Psoas muscle (tissue), 8 donors: ENCODE results near the gene KRT13. TPM values are rescaled to one million over a fixed set of nuclear protein-coding genes. Genes with fewer than 3 reads are reported as not detected.
A peak's percentile ranks its signal among the peaks of the same experiment; 100 is the strongest.

Source experiments
- ATAC-seq, 4 donors: fragments of 200-7000 bp; cut with Tn5 transposase; one replicate each; pipeline ENCODE4 v1.9.1; 2020; ENCODE audit warnings: moderate library complexity in 3 of 4, mild to moderate bottlenecking in 2 of 4
- DNase-seq, 2 donors: peaks; one replicate each; pipeline ENCODE4 v3.0.0-alpha.2; 2020
- H3K27ac ChIP-seq: fragments of 200-600 bp; one replicate; pipeline ENCODE4 v1.8.0; 2022
- H3K27me3 ChIP-seq, 3 donors: fragments of 200-600 bp in 1 of 3; one replicate each; pipeline versions ENCODE4 v1.6.1 to v1.8.0; 2013 to 2022; ENCODE audit warnings: low read length in 2 of 3, mild to moderate bottlenecking in 2 of 3, moderate library complexity in 1 of 3; ENCODE audit not compliant: insufficient read depth in 3 of 3
- H3K36me3 ChIP-seq, 2 donors: fragments of 200-600 bp in 1 of 2; one replicate each; pipeline versions ENCODE4 v1.6.1 to v1.8.0; 2013 to 2022; ENCODE audit warnings: low read depth in 1 of 2, mild to moderate bottlenecking in 1 of 2, moderate library complexity in 1 of 2; ENCODE audit not compliant: insufficient read depth in 1 of 2
- H3K4me1 ChIP-seq: fragments of 200-600 bp; one replicate; pipeline ENCODE4 v1.8.0; 2022
- H3K4me3 ChIP-seq: fragments of 200-600 bp; one replicate; pipeline ENCODE4 v1.8.0; 2022; ENCODE audit warnings: mild to moderate bottlenecking
- H3K9me3 ChIP-seq: fragments of 200-600 bp; one replicate; pipeline ENCODE4 v1.8.0; 2022
- WGBS, 3 donors: extraction: QIAGEN DNeasy Blood & Tissue Kit; methylation state at CpG; one replicate each; pipeline versions ENCODE4 v1.1.6 to v1.1.7; 2013; 5-methylcytosine and 5-hydroxymethylcytosine counted together
- intact Hi-C, 2 donors: fragments of 100-400 bp; cut with DNase I; formaldehyde crosslinking; loops; one replicate each; pipeline versions ENCODE4 v1.11.0 to v1.14.2; 2022
- polyA plus RNA-seq, 3 donors: library from polyadenylated mRNA; stranded (reverse); fragments of 200-250 nt; gene quantifications; one replicate each; pipeline ENCODE4 v1.2.3, GENCODE V29; 2013
- total RNA-seq, 4 donors: library from RNA; stranded (reverse); fragmentation: NEBNext Ultra II Directional in 2 of 4; extraction: Animal tissue kit (Norgen Biotek cat#: 25700) in 2 of 4; gene quantifications; one replicate each; pipeline versions ENCODE4 v1.2.1 to v1.2.4, GENCODE V29; 2021 to 2023
- TF ChIP-seq, protein P1 (sequence below): fragments of 200-600 bp; IDR thresholded peaks from one replicate; pipeline ENCODE4 v1.8.0; 2022; ENCODE audit warnings: antibody characterized with exemption
- donor health status: healthy with polysubstance abuse.
- donor health status: DM: no; HTN: no; CAD: no; lungs with moderate emphysema.
- donor health status: Bipolar disorder and iron deficiency.
- donor health status: healthy.
- donor health status: DM: yes; HTN: yes; CAD: no.
- donor health status: DM: no; HTN: no; CAD: no.
- donor health status: DM: no; HTN: no; CAD: no.
- donor health status: DM: yes; HTN: yes; CAD: no.

The KRT13 gene
- total and polyA plus RNA-seq, 7 donors = 0.13 to 3.3 (median 2.7) TPM; not detected in 2

DNA sequence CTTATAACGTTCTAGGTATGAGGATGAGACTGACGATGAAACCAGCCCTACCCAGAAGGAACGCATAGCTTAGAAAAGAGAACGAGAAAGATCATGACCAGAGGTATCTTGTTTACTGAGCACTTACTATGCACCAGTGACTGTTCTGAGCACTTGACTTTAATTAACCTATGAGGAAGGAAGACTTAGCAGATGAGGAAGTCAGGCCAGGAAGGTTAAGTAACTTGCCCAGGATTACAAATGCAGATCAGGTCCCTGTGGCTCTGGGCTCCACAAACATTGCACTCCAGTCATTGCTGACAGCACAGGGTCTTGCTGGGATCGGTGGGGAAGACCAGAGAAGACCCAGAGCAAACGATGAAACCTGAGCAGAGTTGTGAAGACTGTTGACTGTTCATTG, 7.1 kb downstream of the KRT13 start:
- no peaks in the 10 kb centered on the region for H3K4me1 ChIP-seq
- ATAC-seq (no peak), DNase-seq (no peak)
- no peak overlapping the region for H3K4me3 ChIP-seq
- no peaks in the 10 kb centered on the region for H3K9me3 ChIP-seq
- no peaks in the 10 kb centered on the region for H3K36me3 ChIP-seq
- TF ChIP-seq, protein P1, sequence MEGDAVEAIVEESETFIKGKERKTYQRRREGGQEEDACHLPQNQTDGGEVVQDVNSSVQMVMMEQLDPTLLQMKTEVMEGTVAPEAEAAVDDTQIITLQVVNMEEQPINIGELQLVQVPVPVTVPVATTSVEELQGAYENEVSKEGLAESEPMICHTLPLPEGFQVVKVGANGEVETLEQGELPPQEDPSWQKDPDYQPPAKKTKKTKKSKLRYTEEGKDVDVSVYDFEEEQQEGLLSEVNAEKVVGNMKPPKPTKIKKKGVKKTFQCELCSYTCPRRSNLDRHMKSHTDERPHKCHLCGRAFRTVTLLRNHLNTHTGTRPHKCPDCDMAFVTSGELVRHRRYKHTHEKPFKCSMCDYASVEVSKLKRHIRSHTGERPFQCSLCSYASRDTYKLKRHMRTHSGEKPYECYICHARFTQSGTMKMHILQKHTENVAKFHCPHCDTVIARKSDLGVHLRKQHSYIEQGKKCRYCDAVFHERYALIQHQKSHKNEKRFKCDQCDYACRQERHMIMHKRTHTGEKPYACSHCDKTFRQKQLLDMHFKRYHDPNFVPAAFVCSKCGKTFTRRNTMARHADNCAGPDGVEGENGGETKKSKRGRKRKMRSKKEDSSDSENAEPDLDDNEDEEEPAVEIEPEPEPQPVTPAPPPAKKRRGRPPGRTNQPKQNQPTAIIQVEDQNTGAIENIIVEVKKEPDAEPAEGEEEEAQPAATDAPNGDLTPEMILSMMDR = no peak
- WGBS, 3 donors = 59 to 63% (median 60%) methylated on average over 6 of the region's 6 CpGs
- H3K27me3 ChIP-seq = peaks cover 0 to 3% (median 3%) of the 10 kb centered on the region in 3 donors
- intact Hi-C loops = no loop called here
- no peak overlapping the region for H3K27ac ChIP-seq

- Histone ChIP-seq H3K4me3 (no peak overlapping the region), H3K36me3 (no peaks in the 10 kb centered on the region), H3K4me1 (no peaks in the 10 kb centered on the region), H3K9me3 (no peaks in the 10 kb centered on the region), H3K27me3 (peaks cover 0 to 3% (median 3%) of the 10 kb centered on the region in 3 donors), H3K27ac (no peak overlapping the region)
- 64 to 71% (median 71%) methylated on average over 11 to 12 of the region's 12 CpGs for WGBS, 3 donors
- DNase-seq (peak; percentile 61 to 76), ATAC-seq (peak; percentile 77 to 84 (median 80))
- intact Hi-C loops = no loop called here
- TF ChIP-seq, protein P1 = peak; percentile 49
These were observed 8.5 kb downstream of the KRT13 start for GRCh38 chr17:41496803-41497484.

DNA sequence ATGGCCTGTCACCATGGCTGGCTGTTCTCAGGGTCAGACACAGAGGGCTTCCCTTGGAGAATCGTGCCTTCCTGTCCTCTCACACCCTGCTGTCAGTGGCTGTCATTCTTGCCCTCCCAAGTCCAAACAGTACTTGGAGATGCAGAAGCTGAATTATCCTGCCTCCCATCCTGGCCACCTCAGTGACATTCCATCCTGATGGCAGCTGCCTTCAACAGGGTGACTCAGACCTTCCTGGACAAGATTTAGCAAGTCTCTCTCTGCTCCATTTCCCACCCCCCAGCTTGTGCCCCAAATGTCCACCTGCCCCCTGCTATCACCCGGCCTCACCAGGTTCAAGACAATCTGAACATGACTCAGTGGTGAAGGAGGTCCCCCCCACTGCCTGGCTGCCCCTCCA, 10.9 kb downstream of the KRT13 start:
- no peak overlapping the region for H3K27ac ChIP-seq
- H3K36me3 ChIP-seq = no peaks in the 10 kb centered on the region
- WGBS, 3 donors = 10 to 47% (median 30%) methylated on average over 2 of the region's 2 CpGs
- H3K27me3 ChIP-seq = peaks cover 0 to 3% (median 0%) of the 10 kb centered on the region in 3 donors
- H3K4me1 ChIP-seq = no peaks in the 10 kb centered on the region
- TF ChIP-seq, protein P1 = no peak
- DNase-seq (no peak), ATAC-seq (peak; percentile 40 to 84 (median 74))
- H3K9me3 ChIP-seq = no peaks in the 10 kb centered on the region
- intact Hi-C loops = no loop called here
- H3K4me3 ChIP-seq = no peak overlapping the region

DNA sequence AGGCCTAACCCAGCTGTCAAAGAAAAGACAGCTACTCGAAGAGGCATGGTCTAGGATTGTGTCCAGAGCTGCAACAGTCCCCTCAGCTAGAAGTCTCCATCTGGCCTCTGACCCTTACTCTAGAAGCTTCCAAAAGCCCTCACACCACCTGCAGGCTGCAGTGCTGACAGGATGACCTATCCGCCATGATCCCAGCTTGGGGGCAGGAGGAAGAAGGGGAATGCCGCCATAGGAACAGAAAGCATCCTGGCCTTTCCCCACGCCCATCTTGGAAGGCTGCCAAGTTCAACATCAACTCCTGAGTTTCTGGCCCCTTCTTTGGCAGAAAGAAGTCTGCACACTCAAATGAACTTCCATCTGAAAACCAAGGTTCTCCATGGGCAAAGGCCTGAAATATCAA, 12.6 kb downstream of the KRT13 start:
- Histone ChIP-seq H3K4me3 (no peak overlapping the region), H3K4me1 (no peaks in the 10 kb centered on the region), H3K27me3 (peaks cover 0 to 4% (median 0%) of the 10 kb centered on the region in 3 donors), H3K9me3 (no peaks in the 10 kb centered on the region), H3K27ac (no peak overlapping the region), H3K36me3 (no peaks in the 10 kb centered on the region)
- intact Hi-C loops = no loop called here
- DNase-seq (no peak), ATAC-seq (no peak)
- TF ChIP-seq, protein P1 = no peak
- 35 to 44% (median 44%) methylated on average over 4 of the region's 4 CpGs for WGBS, 3 donors

- ATAC-seq (no peak), DNase-seq (no peak)
- Histone ChIP-seq H3K36me3 (no peaks in the 10 kb centered on the region), H3K27ac (no peak overlapping the region), H3K4me1 (no peaks in the 10 kb centered on the region), H3K4me3 (no peak overlapping the region), H3K9me3 (no peaks in the 10 kb centered on the region), H3K27me3 (peaks cover 0 to 4% (median 0%) of the 10 kb centered on the region in 3 donors)
- TF ChIP-seq, protein P1 = no peak
- intact Hi-C loops = no loop called here
- 52 to 59% (median 55%) methylated on average over 6 of the region's 6 CpGs for WGBS, 3 donors
These were observed 13.1 kb downstream of the KRT13 start for GRCh38 chr17:41492351-41492750.
